IPS-18a (cell line): ENCODE measurements around the gene TOM1L2.
"Not testable (repeated sequence)": the region's sequence is repeated elsewhere in the genome, so short reads cannot be mapped to it uniquely, and the experiment has no call there.

Experiments used
- H3K27ac ChIP-seq: one replicate; pipeline ENCODE4 v1.5.1; 2013; ENCODE audit warnings: low read length
- H3K27me3 ChIP-seq: one replicate; pipeline ENCODE4 v1.6.1; 2013; ENCODE audit warnings: mild to moderate bottlenecking, low read length; ENCODE audit not compliant: control insufficient read depth, insufficient read depth
- H3K36me3 ChIP-seq: one replicate; pipeline ENCODE4 v1.6.1; 2013; ENCODE audit warnings: low read depth, low read length; ENCODE audit not compliant: control insufficient read depth
- H3K4me1 ChIP-seq: one replicate; pipeline ENCODE4 v1.6.1; 2013; ENCODE audit warnings: low read depth, low read length; ENCODE audit not compliant: control insufficient read depth
- H3K4me3 ChIP-seq: one replicate; pipeline ENCODE4 v1.5.1; 2013; ENCODE audit warnings: low read length
- H3K9ac ChIP-seq: one replicate; pipeline ENCODE4 v1.6.1; 2013; ENCODE audit warnings: mild to moderate bottlenecking, low read length, moderate library complexity
- H3K9me3 ChIP-seq: one replicate; pipeline ENCODE4 v1.6.1; 2013; ENCODE audit warnings: low read depth, low read length; ENCODE audit not compliant: control insufficient read depth

TOM1L2 gene

DNA sequence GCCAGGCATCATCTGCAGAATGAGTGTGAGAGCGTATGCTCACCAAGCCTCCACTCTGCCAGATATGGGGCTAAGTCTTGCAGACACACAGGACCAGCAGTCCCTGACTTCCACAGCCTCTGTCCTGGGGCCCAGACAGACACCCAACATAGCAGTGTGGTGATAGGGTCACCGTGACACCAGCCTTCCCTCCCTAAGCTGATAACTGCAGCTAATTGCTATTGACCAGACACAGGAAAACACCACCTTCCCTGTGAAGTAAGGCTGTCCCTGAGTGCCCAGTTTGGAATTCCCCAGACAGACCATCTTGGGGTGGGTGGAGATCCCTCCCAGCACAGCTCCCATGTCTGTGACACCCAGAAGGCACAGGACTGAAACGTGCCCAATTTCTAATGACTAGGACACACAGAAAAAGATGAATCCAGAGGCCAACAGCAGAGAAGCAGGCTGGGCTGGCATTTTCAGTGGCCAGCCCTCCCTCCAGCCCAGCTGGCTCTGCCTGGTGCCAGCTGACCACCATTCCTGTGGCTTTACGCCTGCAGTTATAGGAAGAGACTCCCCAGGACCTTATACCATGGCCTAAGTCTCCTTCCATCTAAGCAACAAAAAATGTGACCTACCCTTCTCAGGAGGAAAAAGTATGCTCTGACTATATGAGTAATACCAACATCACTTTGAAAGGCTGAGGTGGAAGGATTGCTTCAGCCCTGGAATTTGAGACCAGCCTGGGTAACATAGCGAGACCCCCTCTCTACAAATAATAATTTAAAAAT lies 36.5 kb upstream of the TOM1L2 start:
- no peaks in the 10 kb centered on the region for H3K27me3 ChIP-seq
- H3K9me3 ChIP-seq = no peaks in the 10 kb centered on the region
- H3K27ac ChIP-seq = no peak overlapping the region
- no peaks in the 10 kb centered on the region for H3K4me1 ChIP-seq
- no peak overlapping the region for H3K4me3 ChIP-seq
- no peak overlapping the region for H3K9ac ChIP-seq
- no peaks in the 10 kb centered on the region for H3K36me3 ChIP-seq

- no peaks in the 10 kb centered on the region for H3K9me3 ChIP-seq
- no peak overlapping the region for H3K9ac ChIP-seq
- no peaks in the 10 kb centered on the region for H3K27me3 ChIP-seq
- no peaks in the 10 kb centered on the region for H3K36me3 ChIP-seq
- no peak overlapping the region for H3K4me3 ChIP-seq
- H3K27ac ChIP-seq = no peak overlapping the region
- H3K4me1 ChIP-seq = no peaks in the 10 kb centered on the region
Measured at GRCh38 chr17:18006495-18007239, 34.5 kb upstream of the TOM1L2 start.

DNA sequence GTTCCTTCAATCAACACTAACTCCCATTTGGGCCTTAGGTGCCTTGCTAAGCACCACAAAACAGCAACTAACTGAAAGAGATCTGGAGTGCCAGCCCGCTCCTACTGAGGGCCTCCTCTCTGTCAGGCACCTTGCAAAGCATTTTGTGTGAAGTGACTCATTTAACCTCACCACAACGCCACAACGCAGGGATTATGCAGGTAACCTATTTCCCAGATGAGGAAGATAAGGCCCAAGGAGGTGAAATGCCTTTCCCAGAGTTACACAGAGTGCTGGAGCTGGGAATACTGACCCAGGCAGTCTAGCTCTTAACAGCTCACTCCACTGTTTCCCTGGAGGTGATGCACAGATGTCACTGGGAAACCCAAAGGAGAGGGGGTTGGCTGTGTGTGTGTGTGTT lies 33.3 kb upstream of the TOM1L2 start:
- H3K27me3 ChIP-seq = no peaks in the 10 kb centered on the region

DNA sequence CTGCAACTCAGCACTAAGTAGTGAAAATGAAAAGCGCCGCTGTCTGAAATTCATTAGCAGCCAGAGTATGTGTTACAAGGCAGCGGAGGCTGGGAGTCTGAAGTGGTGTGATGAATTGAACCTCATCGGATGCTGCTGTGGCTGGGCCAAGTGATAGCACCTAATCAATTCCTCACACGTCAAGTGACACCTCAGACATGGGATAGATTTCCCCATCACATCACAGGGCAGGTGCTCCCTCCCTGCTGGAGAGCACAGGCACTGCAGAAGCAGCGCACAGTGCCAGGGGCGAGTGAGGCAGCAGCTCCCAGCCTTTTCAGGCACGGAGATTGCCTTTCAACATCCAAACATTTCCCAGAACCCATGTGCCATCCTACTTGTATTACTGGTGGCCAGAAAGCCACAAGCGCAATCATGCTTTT lies 32.7 kb upstream of the TOM1L2 start:
- no peaks in the 10 kb centered on the region for H3K4me1 ChIP-seq
- no peak overlapping the region for H3K27ac ChIP-seq
- no peaks in the 10 kb centered on the region for H3K36me3 ChIP-seq
- H3K9ac ChIP-seq = no peak overlapping the region
- no peaks in the 10 kb centered on the region for H3K9me3 ChIP-seq
- H3K4me3 ChIP-seq = no peak overlapping the region
- H3K27me3 ChIP-seq = no peaks in the 10 kb centered on the region

More for the DNA sequence above, 33.3 kb upstream of the TOM1L2 start:
- H3K9ac ChIP-seq = no peak overlapping the region
- H3K4me1 ChIP-seq = no peaks in the 10 kb centered on the region
- no peaks in the 10 kb centered on the region for H3K9me3 ChIP-seq
- no peak overlapping the region for H3K4me3 ChIP-seq
- no peak overlapping the region for H3K27ac ChIP-seq
- no peaks in the 10 kb centered on the region for H3K36me3 ChIP-seq

GRCh38 chr17:18004345-18004744 lies 32.1 kb upstream of the TOM1L2 start:
- Histone ChIP-seq H3K36me3 (no peaks in the 10 kb centered on the region), H3K4me1 (no peaks in the 10 kb centered on the region), H3K4me3 (no peak overlapping the region), H3K27ac (no peak overlapping the region), H3K27me3 (no peaks in the 10 kb centered on the region), H3K9ac (no peak overlapping the region), H3K9me3 (no peaks in the 10 kb centered on the region)

DNA sequence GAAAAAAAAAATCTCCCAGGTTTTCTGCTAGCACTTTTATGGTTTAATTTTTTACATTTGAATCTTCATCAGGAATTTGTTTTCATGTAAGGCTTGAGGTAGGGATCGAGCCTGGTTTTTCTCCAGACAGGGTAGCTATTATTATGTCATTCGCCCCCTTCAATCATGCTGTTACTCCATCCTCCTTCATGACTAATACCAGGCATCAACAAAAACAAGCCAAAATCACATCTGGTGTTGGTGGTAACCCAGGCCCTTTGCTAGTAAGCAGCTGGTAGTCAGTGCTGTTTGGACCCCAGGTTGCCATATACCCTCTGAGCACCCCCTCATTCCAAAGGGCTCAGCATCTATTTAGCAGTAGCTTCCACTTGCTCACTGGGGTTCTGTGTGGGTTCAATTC lies 30.0 kb upstream of the TOM1L2 start:
- no peaks in the 10 kb centered on the region for H3K4me1 ChIP-seq
- no peaks in the 10 kb centered on the region for H3K9me3 ChIP-seq
- H3K4me3 ChIP-seq = no peak overlapping the region
- no peak overlapping the region for H3K27ac ChIP-seq
- no peak overlapping the region for H3K9ac ChIP-seq
- H3K36me3 ChIP-seq = no peaks in the 10 kb centered on the region
- H3K27me3 ChIP-seq = no peaks in the 10 kb centered on the region

DNA sequence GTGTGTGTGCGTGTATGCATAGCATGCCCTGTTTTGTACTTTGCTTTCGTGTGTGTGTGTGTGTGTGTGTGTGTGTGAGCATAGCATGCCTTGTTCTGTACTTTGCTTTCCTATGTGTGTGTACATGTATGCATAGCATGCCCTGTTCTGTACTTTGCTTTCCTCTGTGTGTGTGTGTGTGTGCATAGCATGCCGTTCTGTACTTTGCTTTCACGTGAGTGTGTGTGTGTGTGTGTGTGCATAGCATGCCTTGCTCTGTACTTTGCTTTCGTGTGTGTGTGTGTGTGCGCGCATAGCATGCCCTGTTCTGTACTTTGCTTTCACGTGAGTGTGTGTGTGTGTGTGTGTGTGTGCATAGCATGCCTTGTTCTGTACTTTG lies 27.8 kb upstream of the TOM1L2 start:
- no peak overlapping the region for H3K27ac ChIP-seq
- H3K4me3 ChIP-seq = no peak overlapping the region
- H3K36me3 ChIP-seq = no peaks in the 10 kb centered on the region
- no peak overlapping the region for H3K9ac ChIP-seq
- no peaks in the 10 kb centered on the region for H3K4me1 ChIP-seq
- H3K9me3 ChIP-seq = no peaks in the 10 kb centered on the region
- no peaks in the 10 kb centered on the region for H3K27me3 ChIP-seq

GRCh38 chr17:17999364-18000029 lies 27.3 kb upstream of the TOM1L2 start:
- no peak overlapping the region for H3K4me3 ChIP-seq
- H3K9me3 ChIP-seq = no peaks in the 10 kb centered on the region
- H3K9ac ChIP-seq = no peak overlapping the region
- no peaks in the 10 kb centered on the region for H3K4me1 ChIP-seq
- no peaks in the 10 kb centered on the region for H3K36me3 ChIP-seq
- no peak overlapping the region for H3K27ac ChIP-seq
- H3K27me3 ChIP-seq = no peaks in the 10 kb centered on the region

- Histone ChIP-seq H3K4me3 (no peak overlapping the region), H3K36me3 (no peaks in the 10 kb centered on the region), H3K27ac (no peak overlapping the region), H3K9me3 (no peaks in the 10 kb centered on the region), H3K9ac (no peak overlapping the region), H3K27me3 (no peaks in the 10 kb centered on the region), H3K4me1 (no peaks in the 10 kb centered on the region)
Measured at GRCh38 chr17:17998934-17999333, 26.7 kb upstream of the TOM1L2 start.

DNA sequence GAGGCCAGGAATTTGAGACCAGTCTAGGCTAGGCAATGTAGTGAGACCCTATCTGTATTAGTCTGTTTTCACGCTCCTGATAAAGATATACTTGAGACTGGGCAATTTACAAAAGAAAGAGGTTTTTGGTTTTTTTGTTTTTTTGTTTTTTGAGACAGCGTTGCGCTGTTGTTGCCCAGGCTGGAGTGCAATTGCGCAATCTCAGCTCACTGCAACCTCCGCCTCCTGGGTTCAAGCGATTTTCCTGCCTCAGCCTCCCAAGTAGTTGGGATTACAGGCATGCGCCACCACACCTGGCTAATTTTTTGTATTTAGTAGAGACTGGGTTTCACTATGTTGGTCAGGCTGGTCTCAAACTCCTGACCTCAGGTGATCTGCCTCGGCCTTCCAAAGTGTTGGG lies 23.7 kb upstream of the TOM1L2 start:
- not testable (repeated sequence) for H3K4me3 ChIP-seq, H3K9me3 ChIP-seq, H3K36me3 ChIP-seq

GRCh38 chr17:17994271-17995069 lies 22.3 kb upstream of the TOM1L2 start:
- H3K36me3 ChIP-seq = no peaks in the 10 kb centered on the region
- no peaks in the 10 kb centered on the region for H3K4me1 ChIP-seq
- H3K27me3 ChIP-seq = no peaks in the 10 kb centered on the region
- no peak overlapping the region for H3K9ac ChIP-seq
- no peak overlapping the region for H3K27ac ChIP-seq
- H3K9me3 ChIP-seq = no peaks in the 10 kb centered on the region
- no peak overlapping the region for H3K4me3 ChIP-seq

More for the DNA sequence above, 23.7 kb upstream of the TOM1L2 start:
- H3K27me3 ChIP-seq, H3K4me1 ChIP-seq, H3K9ac ChIP-seq, H3K27ac ChIP-seq: not testable (repeated sequence)
